SH-SY5Y (cell line): Measurements from ENCODE around the gene NPLOC4.

ENCODE experiments used
- GATA2 ChIP-seq: IDR thresholded peaks from 2 replicates; pipeline ENCODE4 v1.6.1; 2011; ENCODE audit warnings: mild to moderate bottlenecking, low read depth, low read length
- GATA3 ChIP-seq: IDR thresholded peaks from 2 replicates; pipeline ENCODE4 v1.6.1; 2011; ENCODE audit warnings: low read depth, mild to moderate bottlenecking, low read length, moderate library complexity

DNA sequence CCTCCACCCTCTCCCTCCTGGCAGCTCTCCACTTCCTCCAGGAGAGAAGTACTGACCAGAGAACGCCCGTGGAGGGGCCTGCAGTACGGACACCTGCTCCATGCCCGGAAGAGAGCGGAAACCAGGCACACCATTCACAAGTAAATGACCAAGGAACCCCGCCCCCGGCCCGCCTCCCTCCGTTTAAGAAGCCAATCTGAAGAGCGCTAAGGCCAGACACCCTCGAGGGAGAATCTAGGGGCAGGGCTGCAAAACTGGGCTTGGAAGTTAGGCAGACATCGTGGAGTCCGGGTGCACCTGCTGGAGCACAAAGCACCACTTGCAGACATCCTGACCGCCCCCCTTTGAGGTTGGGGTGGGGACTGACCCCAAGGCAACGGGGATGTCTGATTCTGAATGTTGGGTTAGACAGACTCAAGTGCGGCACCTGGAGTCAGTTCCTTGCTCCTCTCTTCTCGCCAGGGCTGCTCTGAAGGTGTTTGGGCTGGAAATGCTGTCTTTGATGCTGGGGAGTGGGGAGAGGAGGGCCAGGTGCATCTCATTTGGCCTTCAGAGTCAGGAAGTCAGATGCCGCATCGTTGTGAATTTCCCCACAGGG lies 83.8 kb downstream of the NPLOC4 start:
- TF ChIP-seq GATA2 (no peak), GATA3 (no peak)
